Hematopoietic multipotent progenitor cell treated with erythropoietin and hydrocortisone succinate and interleukin-3 and kit ligand, for 17 days (in vitro differentiated cells): ENCODE results near the gene SLC6A17.

Experiments
- DNase-seq: peaks from one replicate; pipeline ENCODE4 v3.0.0-alpha.2; 2015; ENCODE audit warnings: low spot score

The SLC6A17 gene

DNA sequence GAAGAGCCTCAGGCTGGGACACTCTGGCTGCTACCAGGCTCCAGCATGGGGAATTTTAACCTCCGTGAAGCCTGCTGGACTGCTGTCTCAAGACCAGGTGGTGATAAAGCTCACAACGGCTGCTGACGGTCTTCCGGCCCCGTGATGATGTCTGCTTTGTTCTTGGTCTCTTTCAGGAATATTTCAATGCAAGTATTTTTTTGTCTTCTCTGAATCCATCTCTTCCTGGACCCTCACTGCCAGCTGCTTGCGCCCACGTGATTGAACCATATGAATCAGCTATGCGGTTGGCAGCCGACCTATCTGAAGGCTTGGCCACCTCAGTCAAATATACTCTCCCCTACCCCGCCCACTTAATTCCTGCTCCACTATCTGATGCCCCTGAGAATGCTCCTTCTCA lies 14.6 kb upstream of the SLC6A17 start:
- no peak for DNase-seq

GRCh38 chr1:110136911-110137310 lies 13.4 kb upstream of the SLC6A17 start:
- DNase-seq: no peak

DNA sequence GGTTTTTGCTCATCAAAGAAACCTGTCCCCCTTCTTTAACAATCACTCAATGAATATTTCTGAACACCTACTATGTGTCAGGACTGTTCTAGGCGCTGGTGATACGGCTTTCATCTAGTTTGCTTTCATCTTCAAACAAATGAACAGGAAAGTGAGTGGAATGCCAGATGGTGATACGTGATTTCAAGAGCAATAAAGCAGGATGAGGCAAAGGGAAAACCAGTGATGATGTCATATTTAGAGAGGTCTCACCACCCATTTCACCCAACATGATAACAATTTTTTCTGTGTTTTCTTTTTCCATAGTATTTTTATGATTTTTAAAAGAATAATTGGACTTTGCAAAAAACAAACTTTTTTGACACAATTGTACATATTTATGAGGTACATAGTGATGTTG lies 11.3 kb upstream of the SLC6A17 start:
- no peak for DNase-seq

GRCh38 chr1:110144366-110144765 lies 5.9 kb upstream of the SLC6A17 start:
- DNase-seq: no peak

GRCh38 chr1:110148961-110149360 lies 1.3 kb upstream of the SLC6A17 start:
- DNase-seq: no peak

DNA sequence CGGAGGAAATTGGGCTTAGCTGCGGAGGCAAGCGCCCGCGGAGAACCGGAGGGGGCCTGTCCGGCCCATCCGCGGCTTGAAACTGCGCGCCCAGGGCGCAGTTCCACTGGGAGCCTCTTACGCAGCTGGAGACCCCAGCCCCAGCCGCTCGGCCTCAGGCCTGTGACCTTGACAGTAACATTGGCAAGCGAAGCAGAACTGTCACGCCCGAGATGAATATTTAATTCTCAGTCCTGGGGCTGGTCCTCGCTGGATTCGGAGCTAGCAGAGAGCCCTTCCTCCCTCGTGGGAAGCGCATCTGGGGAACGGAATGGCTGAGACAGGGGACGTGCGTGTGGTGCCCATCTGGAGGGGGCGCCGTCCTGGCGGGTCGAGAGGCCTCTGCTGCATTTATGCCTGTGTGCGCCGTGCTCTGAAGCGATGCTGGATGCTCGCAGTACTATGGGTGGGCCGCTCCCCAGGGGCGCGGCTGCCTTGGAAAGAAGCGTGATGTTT lies 928 bp downstream of the SLC6A17 start:
- no peak for DNase-seq

DNA sequence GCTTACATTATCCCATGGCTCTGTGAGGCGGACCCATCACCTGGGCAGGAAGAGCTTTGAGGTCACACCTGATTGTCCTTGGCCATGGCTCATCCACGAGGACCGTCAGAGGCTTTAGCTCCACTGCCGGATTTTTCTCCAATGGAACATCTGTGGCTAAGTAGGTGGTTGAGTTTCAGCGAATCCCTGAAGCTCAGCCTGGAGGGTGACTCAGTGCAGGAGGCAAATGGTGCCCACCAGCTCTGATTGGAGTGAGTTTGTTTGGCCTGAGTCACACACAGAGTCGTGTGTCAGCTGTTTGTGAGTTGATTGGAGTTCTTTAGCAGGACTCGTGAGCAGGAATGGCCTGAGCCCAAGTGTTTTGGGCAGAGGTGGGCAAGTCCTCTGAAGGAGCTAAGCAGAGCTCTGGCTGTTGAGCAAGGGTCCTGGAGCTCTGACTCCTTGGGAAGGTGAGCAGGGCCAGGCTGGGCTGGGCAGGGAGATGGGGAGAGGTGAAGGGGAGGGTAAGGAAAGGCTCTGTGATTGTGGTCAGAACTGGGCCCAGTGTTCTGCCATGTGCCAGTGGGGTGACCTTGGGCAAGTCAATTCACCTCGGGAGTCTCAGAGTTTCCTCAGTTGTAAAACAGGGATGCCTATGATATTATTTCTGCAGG lies 2.0 kb downstream of the SLC6A17 start:
- DNase-seq: no peak

DNA sequence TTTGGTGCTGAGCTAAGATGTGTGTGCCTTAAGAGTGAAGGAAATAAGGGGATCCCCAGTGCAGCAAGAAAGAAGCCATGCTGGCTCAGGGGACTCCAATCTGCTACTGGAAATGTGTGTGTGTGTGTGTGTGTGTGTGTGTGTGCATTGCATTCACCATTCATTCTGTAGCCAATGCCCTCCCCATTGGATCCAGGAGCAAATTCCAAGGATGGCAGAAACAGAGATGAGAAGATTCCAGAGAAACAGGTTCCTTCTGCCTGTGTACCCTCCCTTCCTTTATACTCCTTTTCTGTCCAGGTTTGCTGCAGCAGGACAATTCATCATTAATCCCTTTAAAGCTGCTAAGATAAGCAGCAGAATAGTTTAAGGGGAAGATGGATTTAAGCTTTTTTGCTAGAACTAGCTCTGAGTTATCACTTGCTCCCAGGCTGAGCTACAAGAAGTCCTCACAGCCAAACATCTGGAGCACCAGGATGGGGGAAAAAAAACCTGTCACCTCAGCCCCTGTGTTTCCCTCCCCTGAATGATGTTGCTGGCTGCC lies 3.2 kb downstream of the SLC6A17 start:
- no peak for DNase-seq

GRCh38 chr1:110155878-110156522 lies 5.7 kb downstream of the SLC6A17 start:
- no peak for DNase-seq

DNA sequence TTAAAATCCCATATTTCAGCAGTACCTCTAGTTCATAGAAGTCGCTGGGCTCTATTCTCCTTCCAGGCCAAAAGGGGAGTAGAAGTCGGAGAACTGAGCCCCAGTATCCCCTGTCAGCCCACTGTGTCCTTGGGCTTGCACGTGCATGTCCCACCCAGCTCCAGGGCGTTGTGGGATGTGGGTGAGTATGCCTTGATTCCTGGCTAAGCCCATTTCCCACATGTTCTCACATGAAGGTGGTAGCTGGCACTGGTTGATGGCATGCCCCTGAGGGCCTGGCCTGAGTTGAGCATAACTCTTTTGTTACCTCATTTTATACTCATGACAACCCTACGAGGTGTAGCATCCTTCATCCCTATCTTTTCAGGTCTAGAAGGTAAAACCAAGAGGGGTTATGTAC lies 8.0 kb downstream of the SLC6A17 start:
- no peak for DNase-seq

DNA sequence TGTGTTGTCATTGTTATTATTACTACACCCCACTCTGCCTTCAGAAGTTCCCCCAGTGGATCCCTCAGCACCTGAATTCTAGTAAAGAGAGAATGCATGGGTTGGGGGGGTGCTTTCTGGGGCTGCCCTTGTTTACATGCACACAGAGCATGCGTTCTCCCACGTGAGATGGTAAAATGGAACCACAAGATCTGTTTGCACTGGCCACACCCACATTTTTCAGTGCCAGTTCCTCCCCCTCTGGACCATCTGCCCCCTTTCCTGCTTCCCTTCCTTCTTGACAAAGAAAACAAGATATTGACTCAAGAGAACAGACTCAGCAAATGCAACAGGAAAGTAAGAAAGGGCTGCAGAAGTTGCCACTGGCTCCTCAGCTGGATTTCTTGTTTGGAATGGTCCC lies 8.9 kb downstream of the SLC6A17 start:
- no peak for DNase-seq

GRCh38 chr1:110160538-110161100 lies 10.3 kb downstream of the SLC6A17 start:
- no peak for DNase-seq

- DNase-seq: no peak
These were observed 10.9 kb downstream of the SLC6A17 start for GRCh38 chr1:110161165-110161564.

DNA sequence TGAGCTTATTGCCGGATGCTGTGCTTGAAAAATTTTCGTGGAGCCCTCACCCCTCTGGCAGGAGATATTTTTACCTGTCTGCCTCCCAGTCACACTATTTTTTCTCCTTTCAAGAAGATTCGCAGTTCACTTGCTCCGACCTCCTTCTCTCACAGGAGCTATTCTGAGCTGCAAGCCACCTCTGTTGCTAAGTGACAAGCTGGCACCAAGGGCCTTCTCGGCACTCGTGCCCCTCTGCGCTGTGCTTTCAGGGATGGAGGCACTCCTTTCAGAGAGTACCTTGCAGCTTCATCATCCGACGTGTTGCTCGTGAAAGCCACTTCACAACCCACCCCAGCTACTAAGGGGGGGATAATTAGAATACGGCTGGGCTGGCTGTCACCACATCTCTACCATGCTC lies 11.6 kb downstream of the SLC6A17 start:
- DNase-seq: no peak

DNA sequence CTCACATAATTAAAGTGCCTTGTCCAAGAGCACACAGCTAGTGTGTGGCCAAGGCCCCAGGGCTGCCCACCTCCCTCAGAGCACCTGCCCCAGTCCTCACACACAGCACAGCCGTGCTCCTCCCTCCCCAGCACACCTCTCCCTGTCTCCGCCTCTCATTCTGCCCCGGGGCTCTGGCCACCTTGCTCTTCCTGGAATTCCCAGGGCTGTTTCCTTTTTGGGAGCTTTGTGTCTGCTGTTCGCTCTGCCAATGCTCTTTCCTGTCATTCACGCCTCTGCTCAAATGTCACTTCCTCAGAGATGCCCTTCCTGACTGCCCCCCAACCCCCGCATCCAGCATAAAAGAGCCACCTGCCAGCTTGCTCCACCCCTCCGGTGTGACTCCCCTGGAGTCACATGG lies 13.3 kb downstream of the SLC6A17 start:
- no peak for DNase-seq

- DNase-seq: no peak
These were observed 14.5 kb downstream of the SLC6A17 start for GRCh38 chr1:110164725-110165350.

GRCh38 chr1:110165761-110166231 lies 15.5 kb downstream of the SLC6A17 start:
- no peak for DNase-seq

DNA sequence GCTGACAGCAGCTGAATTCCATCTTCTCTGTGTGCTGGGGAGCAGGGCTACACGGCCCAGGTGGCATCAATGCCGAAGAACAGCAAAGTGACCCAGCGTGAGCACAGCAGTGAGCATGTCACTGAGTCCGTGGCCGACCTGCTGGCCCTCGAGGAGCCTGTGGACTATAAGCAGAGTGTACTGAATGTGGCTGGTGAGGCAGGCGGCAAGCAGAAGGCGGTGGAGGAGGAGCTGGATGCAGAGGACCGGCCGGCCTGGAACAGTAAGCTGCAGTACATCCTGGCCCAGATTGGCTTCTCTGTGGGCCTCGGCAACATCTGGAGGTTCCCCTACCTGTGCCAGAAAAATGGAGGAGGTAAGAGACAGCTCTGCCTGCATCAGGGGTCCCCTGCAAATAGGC lies 16.6 kb downstream of the SLC6A17 start:
- DNase-seq: no peak

- no peak for DNase-seq
These were observed 20.8 kb downstream of the SLC6A17 start for GRCh38 chr1:110170766-110171733.

DNA sequence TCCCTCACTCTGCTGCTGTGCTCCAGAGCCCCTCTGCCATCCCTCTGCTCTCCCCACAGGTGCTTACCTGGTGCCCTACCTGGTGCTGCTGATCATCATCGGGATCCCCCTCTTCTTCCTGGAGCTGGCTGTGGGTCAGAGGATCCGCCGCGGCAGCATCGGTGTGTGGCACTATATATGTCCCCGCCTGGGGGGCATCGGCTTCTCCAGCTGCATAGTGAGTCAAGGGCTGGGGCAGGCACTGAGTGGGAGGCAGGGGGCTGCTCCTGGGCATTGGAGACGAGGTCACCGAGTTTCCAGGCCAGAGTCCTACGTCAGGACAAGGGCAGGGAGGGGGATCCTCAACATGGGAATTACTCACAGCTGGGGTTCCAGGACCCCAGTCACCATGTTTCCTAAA lies 21.7 kb downstream of the SLC6A17 start:
- DNase-seq: no peak

- no peak for DNase-seq
These were observed 23.3 kb downstream of the SLC6A17 start for GRCh38 chr1:110173466-110174105.
